Measurements from ENCODE around the gene MTFMT.

- TF ChIP-seq CTCF (IDR thresholded peaks at IDR 0.05; ENCODE audit: insufficient read depth, low read length) (no peak), POLR2AphosphoS5 (IDR thresholded peaks at IDR 0.05; ENCODE audit: low read depth) (no peak), REST (IDR thresholded peaks at IDR 0.05; ENCODE audit: insufficient replicate concordance, low read depth) (no peak)
Measured at GRCh38 chr15:65029736-65030208, 333 bp upstream of the MTFMT start.

All from HL-60 (cell line).